H9 (cell line): ENCODE data around the gene MAP3K12. TPM values are rescaled to one million over a fixed set of nuclear protein-coding genes. Genes with fewer than 3 reads are reported as not detected.

Experiments
- DNase-seq: peaks from one replicate; pipeline ENCODE4 v3.0.0-alpha.2; 2017
- H2AFZ ChIP-seq: one replicate; pipeline ENCODE4 v1.6.1; 2013; ENCODE audit warnings: mild to moderate bottlenecking, low read length, control low read depth, moderate library complexity
- H2AK5ac ChIP-seq: 2 replicates; pipeline ENCODE4 v1.6.1; 2013; ENCODE audit warnings: low read length, control low read depth, mixed read lengths; ENCODE audit not compliant: insufficient read length
- H2BK120ac ChIP-seq: one replicate; pipeline ENCODE4 v1.6.1; 2013; ENCODE audit warnings: low read depth, mild to moderate bottlenecking, low read length, control low read depth, inconsistent platforms; ENCODE audit not compliant: poor library complexity, severe bottlenecking
- H2BK12ac ChIP-seq: 2 replicates; pipeline ENCODE4 v1.6.1; 2013; ENCODE audit warnings: low read length, control low read depth, mixed read lengths, low read depth; ENCODE audit not compliant: insufficient read length
- H2BK15ac ChIP-seq: 2 replicates; pipeline ENCODE4 v1.6.1; 2013; ENCODE audit warnings: low read depth, low read length, control low read depth
- H2BK20ac ChIP-seq: one replicate; pipeline ENCODE4 v1.6.1; 2013; ENCODE audit warnings: low read depth, mild to moderate bottlenecking, low read length, control low read depth, inconsistent platforms; ENCODE audit not compliant: poor library complexity, severe bottlenecking
- H2BK5ac ChIP-seq: 2 replicates; pipeline ENCODE4 v1.6.1; 2013; ENCODE audit warnings: low read length, control low read depth, mixed read lengths; ENCODE audit not compliant: insufficient read length
- H3K14ac ChIP-seq: 2 replicates; pipeline ENCODE4 v1.6.1; 2013; ENCODE audit warnings: low read length, control low read depth; ENCODE audit not compliant: insufficient read depth
- H3K18ac ChIP-seq: 2 replicates; pipeline ENCODE4 v1.6.1; 2013; ENCODE audit warnings: low read depth, mild to moderate bottlenecking, mixed read lengths, low read length, control low read depth; ENCODE audit not compliant: insufficient read length
- H3K23ac ChIP-seq: 2 replicates; pipeline ENCODE4 v1.6.1; 2013; ENCODE audit warnings: low read length, control low read depth, mixed read lengths, low read depth; ENCODE audit not compliant: insufficient read length
- H3K23me2 ChIP-seq: 2 replicates; pipeline ENCODE4 v1.6.1; 2013; ENCODE audit warnings: low read depth, mild to moderate bottlenecking, mixed read lengths, low read length, control low read depth; ENCODE audit not compliant: insufficient read length, poor library complexity, severe bottlenecking
- H3K27ac ChIP-seq: 2 replicates; pipeline ENCODE4 v1.5.1; 2013; ENCODE audit warnings: low read length, control low read depth, mixed read lengths, low read depth; ENCODE audit not compliant: insufficient read length
- H3K27me3 ChIP-seq: 2 replicates; pipeline ENCODE4 v1.6.1; 2013; ENCODE audit warnings: low read length, control low read depth, inconsistent platforms; ENCODE audit not compliant: insufficient read depth
- H3K4ac ChIP-seq: 2 replicates; pipeline ENCODE4 v1.6.1; 2013; ENCODE audit warnings: low read depth, mild to moderate bottlenecking, control low read depth, inconsistent platforms, low read length, moderate library complexity
- H3K4me1 ChIP-seq: 2 replicates; pipeline ENCODE4 v1.6.1; 2013; ENCODE audit warnings: low read length, control low read depth, inconsistent platforms; ENCODE audit not compliant: insufficient read depth
- H3K4me2 ChIP-seq: 2 replicates; pipeline ENCODE4 v1.6.1; 2013; ENCODE audit warnings: low read length, control low read depth, mixed read lengths; ENCODE audit not compliant: insufficient read length, insufficient read depth
- H3K56ac ChIP-seq: 2 replicates; pipeline ENCODE4 v1.6.1; 2013; ENCODE audit warnings: low read depth, mild to moderate bottlenecking, mixed read lengths, low read length, control low read depth; ENCODE audit not compliant: insufficient read length
- H3K79me1 ChIP-seq: 2 replicates; pipeline ENCODE4 v1.6.1; 2013; ENCODE audit warnings: low read depth, mild to moderate bottlenecking, moderate library complexity, low read length, control low read depth, inconsistent platforms; ENCODE audit not compliant: insufficient read depth, poor library complexity, severe bottlenecking
- H3K79me2 ChIP-seq: 2 replicates; pipeline ENCODE4 v1.6.1; 2013; ENCODE audit warnings: low read length, control low read depth, inconsistent platforms; ENCODE audit not compliant: insufficient read depth
- H3K9ac ChIP-seq: 2 replicates; pipeline ENCODE4 v1.6.1; 2013; ENCODE audit warnings: low read length, control low read depth, mixed read lengths; ENCODE audit not compliant: insufficient read length; ENCODE audit errors: extremely low read depth
- H3K9me3 ChIP-seq: one replicate; pipeline ENCODE4 v1.6.1; 2013; ENCODE audit warnings: low read depth, low read length, inconsistent platforms; ENCODE audit not compliant: control insufficient read depth
- H3T11ph ChIP-seq: one replicate; pipeline ENCODE4 v1.6.1; 2013; ENCODE audit warnings: mild to moderate bottlenecking, low read length, control low read depth, inconsistent platforms
- H4K20me1 ChIP-seq: one replicate; pipeline ENCODE4 v1.6.1; 2013; ENCODE audit not compliant: control insufficient read depth, insufficient read length, insufficient read depth
- H4K5ac ChIP-seq: 2 replicates; pipeline ENCODE4 v1.6.1; 2013; ENCODE audit warnings: low read depth, mild to moderate bottlenecking, mixed read lengths, low read length, control low read depth; ENCODE audit not compliant: insufficient read length
- H4K8ac ChIP-seq: replicated peaks from 2 replicates; pipeline ENCODE4 v1.6.1; 2013; ENCODE audit warnings: low read length, control low read depth, mixed read lengths, low read depth; ENCODE audit not compliant: insufficient read length
- H4K91ac ChIP-seq: 2 replicates; pipeline ENCODE4 v1.6.1; 2013; ENCODE audit warnings: low read depth, mild to moderate bottlenecking, moderate library complexity, mixed read lengths, low read length, control low read depth; ENCODE audit not compliant: insufficient read length
- H3K27ac Mint-ChIP-seq, 3 experiments: 2 replicates in 2 of 3; 3 replicates in 1 of 3; pipeline ENCODE4 v1.8.0; 2020 to 2021; ENCODE audit warnings: mixed read lengths in 3 of 3, mild to moderate bottlenecking in 1 of 3, moderate library complexity in 1 of 3
- H3K27me3 Mint-ChIP-seq: 2 replicates; pipeline ENCODE4 v1.8.0; 2021; ENCODE audit warnings: low read depth, mild to moderate bottlenecking, moderate library complexity, mixed read lengths
- H3K36me3 Mint-ChIP-seq, 3 experiments: 2 replicates in 2 of 3; 3 replicates in 1 of 3; pipeline ENCODE4 v1.8.0; 2020 to 2021; ENCODE audit warnings: low read depth in 3 of 3, mixed read lengths in 3 of 3; ENCODE audit not compliant: insufficient read depth in 1 of 3
- H3K4me1 Mint-ChIP-seq, 2 experiments: 2 replicates each; pipeline ENCODE4 v1.8.0; 2020; ENCODE audit warnings: mixed read lengths in 2 of 2
- H3K4me3 Mint-ChIP-seq, 2 experiments: 2 replicates in 1 of 2; 3 replicates in 1 of 2; pipeline ENCODE4 v1.8.0; 2020 to 2021; ENCODE audit warnings: mild to moderate bottlenecking in 2 of 2, mixed read lengths in 2 of 2, moderate library complexity in 1 of 2
- H3K9me3 Mint-ChIP-seq, 2 experiments: 2 replicates in 1 of 2; 3 replicates in 1 of 2; pipeline ENCODE4 v1.8.0; 2020; ENCODE audit warnings: mild to moderate bottlenecking in 2 of 2, mixed read lengths in 2 of 2, moderate library complexity in 1 of 2
- CTCF ChIP-seq: fragments of 200-600 bp; sonication (generic); conservative IDR thresholded peaks from 3 replicates; pipeline ENCODE4 v1.8.0; 2021; ENCODE audit warnings: antibody characterized with exemption, mild to moderate bottlenecking
- WGBS: extraction: QIAGEN DNeasy Blood & Tissue Kit; methylation state at CpG from one replicate; pipeline ENCODE4 v1.1.7; 2013; ENCODE audit warnings: missing lambda C conversion rate, low lambda C conversion rate, mixed read lengths; ENCODE audit not compliant: insufficient read length; ENCODE audit errors: extremely low coverage; 5-methylcytosine and 5-hydroxymethylcytosine counted together
- total RNA-seq: library from RNA; stranded (reverse); gene quantifications from 2 replicates; pipeline ENCODE4 v1.2.1, GENCODE V29; 2021

The MAP3K12 gene
- total RNA-seq, 1 experiment from 2014 or later = 22.3 TPM

- Histone ChIP-seq H3K56ac (no peak overlapping the region), H3K79me2 (no peaks in the 10 kb centered on the region; the same call in 1 of the 2 replicates), H2BK12ac (no peak overlapping the region), H3K79me1 (peaks cover 7% of the 10 kb centered on the region), H4K5ac (no peak overlapping the region), H3K14ac (no peak overlapping the region), H4K20me1 (no peaks in the 10 kb centered on the region), H4K8ac (no peak overlapping the region), H3K27me3 (no peaks in the 10 kb centered on the region), H3K4me1 (peaks cover 6% of the 10 kb centered on the region; the same call in 1 of the 2 replicates), H3K23me2 (peaks cover 25% of the 10 kb centered on the region), H3K4me2 (no peak overlapping the region), H2AK5ac (no peak overlapping the region), H4K91ac (no peak overlapping the region), H3K23ac (no peak overlapping the region), H2AFZ (no peak overlapping the region), H3K9ac (no peak overlapping the region), H2BK120ac (no peak overlapping the region), H2BK15ac (no peak overlapping the region), H2BK20ac (no peak overlapping the region), H3K27ac (no peak overlapping the region), H2BK5ac (no peak overlapping the region), H3K4ac (no peak overlapping the region), H3K18ac (no peak overlapping the region), H3T11ph (no peak overlapping the region), H3K9me3 (no peaks in the 10 kb centered on the region)
- Mint-ChIP-seq H3K4me3 (peak overlapping the region in 1 of 2 experiments; percentile 96; a peak in 3 of 5 replicates), H3K4me1 (peaks cover 57 to 62% of the 10 kb centered on the region in 2 experiments), H3K27me3 (no peaks in the 10 kb centered on the region), H3K9me3 (no peaks in the 10 kb centered on the region), H3K36me3 (peaks cover 0 to 11% (median 1%) of the 10 kb centered on the region in 3 experiments; a peak in 1 of 7 replicates), H3K27ac (no peak overlapping the region; a peak in 1 of 7 replicates)
- no CpG with 5 or more reads among the region's 3 CpGs for WGBS
- TF ChIP-seq CTCF = no peak
- no peak for DNase-seq
Observed at GRCh38 chr12:53497461-53497860, 1.8 kb downstream of the MAP3K12 start.
